Kidney (tissue), 14 donors: ENCODE measurements around the gene KIF12. TPM values are rescaled to one million over a fixed set of nuclear protein-coding genes. Genes with fewer than 3 reads are reported as not detected.

Source experiments
- DNase-seq, 5 donors: peaks; one replicate each; pipeline ENCODE4 v3.0.0-alpha.2; 2013 to 2020
- FAIRE-seq: peaks from 2 replicates; lab custom pipeline; 2012; peaks lifted over from hg19 to GRCh38; lab: Jason Lieb, UNC
- H3K27ac ChIP-seq, 2 donors: one replicate each; pipeline ENCODE4 v1.7.0; 2013; ENCODE audit warnings: low read depth in 2 of 2, low read length in 2 of 2, inconsistent platforms in 1 of 2
- H3K27me3 ChIP-seq: one replicate; pipeline ENCODE4 v1.7.1; 2013; ENCODE audit warnings: low read length, inconsistent platforms; ENCODE audit not compliant: control insufficient read depth, insufficient read depth
- H3K36me3 ChIP-seq, 3 donors: one replicate each; pipeline versions ENCODE4 v1.7.0 to v1.7.1; 2013; ENCODE audit warnings: low read length in 3 of 3, control low read depth in 1 of 3, inconsistent platforms in 1 of 3; ENCODE audit not compliant: insufficient read depth in 3 of 3, control insufficient read depth in 2 of 3
- H3K4me1 ChIP-seq, 3 donors: one replicate each; pipeline versions ENCODE4 v1.7.0 to v1.7.1; 2013; ENCODE audit warnings: low read length in 3 of 3, inconsistent platforms in 1 of 3, low read depth in 1 of 3; ENCODE audit not compliant: control insufficient read depth in 2 of 3, insufficient read depth in 2 of 3
- H3K4me3 ChIP-seq, 3 donors: one replicate each; pipeline versions ENCODE4 v1.7.0 to v1.8.1; 2013; ENCODE audit warnings: low read length in 3 of 3, control low read depth in 1 of 3, inconsistent platforms in 1 of 3
- H3K9ac ChIP-seq, 3 donors: one replicate each; pipeline versions ENCODE4 v1.7.0 to v1.7.1; 2013; ENCODE audit warnings: low read length in 3 of 3, control low read depth in 1 of 3, inconsistent platforms in 1 of 3
- H3K9me3 ChIP-seq, 3 donors: one replicate each; pipeline versions ENCODE4 v1.7.0 to v1.7.1; 2013; ENCODE audit warnings: low read length in 3 of 3, control low read depth in 1 of 3, inconsistent platforms in 1 of 3; ENCODE audit not compliant: control insufficient read depth in 2 of 3, insufficient read depth in 1 of 3
- CTCF ChIP-seq: IDR thresholded peaks from 3 replicates; pipeline ENCODE4 v1.5.1; 2012; ENCODE audit warnings: mild to moderate bottlenecking, moderate library complexity, borderline replicate concordance; ENCODE audit not compliant: insufficient read depth; ENCODE audit errors: extremely low read depth
- intact Hi-C: fragments of 100-400 bp; cut with DNase I; formaldehyde crosslinking; loops from one replicate; pipeline ENCODE4 v1.11.1; 2022
- polyA plus RNA-seq: library from polyadenylated mRNA; stranded (reverse); fragments of 350-450 nt; fragmentation: Illumina TruSeq; extraction: RNeasy Lipid Tissue Mini Kit (QIAGEN cat#74804); gene quantifications from one replicate; pipeline ENCODE4 v1.2.3, GENCODE V29; 2014; ENCODE audit warnings: low read depth, low replicate concordance; ENCODE audit not compliant: insufficient read depth
- total RNA-seq: library from RNA; stranded (reverse); fragmentation: NEBNext Ultra II Directional; extraction: Animal tissue kit (Norgen Biotek cat#: 25700); gene quantifications from one replicate; pipeline ENCODE4 v1.2.1, GENCODE V29; 2021
- donor health status: control.
- donor health status: control.
- donor health status: control.
- donor health status: control.
- donor health status: control.
- donor health status: DM: yes; HTN: yes; CAD: no.
- donor health status: Normal renal cell carcinoma (clear cell type).

The KIF12 gene
- total and polyA plus RNA-seq, 2 donors from 2014 or later = 155 to 202 TPM

- Histone ChIP-seq H3K27me3 (no peaks in the 10 kb centered on the region), H3K36me3 (peaks cover 0 to 13% (median 3%) of the 10 kb centered on the region in 3 donors), H3K9me3 (no peaks in the 10 kb centered on the region), H3K27ac (no peak overlapping the region), H3K9ac (no peak overlapping the region), H3K4me1 (peaks cover 0 to 3% (median 0%) of the 10 kb centered on the region in 3 donors), H3K4me3 (no peak overlapping the region)
- DNase-seq (peak in 1 of 5 donors; percentile 41), FAIRE-seq (no peak)
- no peak for TF ChIP-seq CTCF
- intact Hi-C loops = loop anchor here (10.0 kb wide), 1 partner anchor 206 kb away; no protein-coding TSS in a partner anchor
Observed at GRCh38 chr9:114088571-114089170, 10.4 kb downstream of the KIF12 start.

GRCh38 chr9:114087721-114088120 is 11.4 kb downstream of the KIF12 start:
- no peak for FAIRE-seq
- DNase-seq = peak in 1 of 5 donors; percentile 50
- no peak overlapping the region for H3K9ac ChIP-seq
- H3K4me3 ChIP-seq = no peak overlapping the region
- TF ChIP-seq CTCF = no peak
- peaks cover 0 to 7% (median 0%) of the 10 kb centered on the region in 3 donors for H3K36me3 ChIP-seq
- intact Hi-C loops = loop anchor here (10.0 kb wide), 1 partner anchor 207 kb away; no protein-coding TSS in a partner anchor
- H3K27me3 ChIP-seq = no peaks in the 10 kb centered on the region
- no peaks in the 10 kb centered on the region for H3K9me3 ChIP-seq
- peaks cover 0 to 4% (median 2%) of the 10 kb centered on the region in 3 donors for H3K4me1 ChIP-seq
- H3K27ac ChIP-seq = no peak overlapping the region

GRCh38 chr9:114086607-114087006 is 12.5 kb downstream of the KIF12 start:
- TF ChIP-seq CTCF = no peak
- no peak for FAIRE-seq
- Histone ChIP-seq H3K4me1 (peaks cover 0 to 12% (median 11%) of the 10 kb centered on the region in 3 donors), H3K36me3 (no peaks in the 10 kb centered on the region), H3K9me3 (no peaks in the 10 kb centered on the region), H3K9ac (no peak overlapping the region), H3K27me3 (no peaks in the 10 kb centered on the region), H3K27ac (no peak overlapping the region), H3K4me3 (no peak overlapping the region)
- DNase-seq = peak in 1 of 5 donors; percentile 13
- intact Hi-C loops = loop anchor here (10.0 kb wide), 1 partner anchor 208 kb away; no protein-coding TSS in a partner anchor
